GM21723 (cell line): ENCODE results near the gene CASK.
"Not testable (repeated sequence)": the region's sequence is repeated elsewhere in the genome, so short reads cannot be mapped to it uniquely, and the experiment has no call there.

Source experiments
- ATAC-seq: cut with Tn5 transposase; IDR thresholded peaks from one replicate; pipeline ENCODE4 v1.9.1; 2021; ENCODE audit warnings: mild to moderate bottlenecking, moderate library complexity; ENCODE audit not compliant: unreplicated experiment

Gene CASK

DNA sequence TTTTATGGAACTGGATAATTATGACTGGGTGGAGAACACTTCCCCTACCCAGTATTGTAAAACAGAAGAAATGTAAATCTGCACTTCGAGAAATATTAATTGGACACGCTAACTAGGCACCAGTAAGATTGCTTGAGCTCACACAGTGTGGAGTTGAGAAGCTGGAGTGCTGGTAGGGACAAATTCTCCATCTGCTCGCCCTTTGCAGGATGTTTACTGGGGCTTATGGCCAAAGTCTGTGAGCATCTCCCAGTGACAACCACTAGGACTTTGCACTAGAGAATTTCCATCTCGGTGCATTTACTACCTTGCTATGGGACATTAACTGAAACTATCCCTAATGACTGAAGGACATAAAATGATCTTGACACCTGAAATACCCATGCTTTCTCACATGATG is 268.3 kb downstream of the CASK start:
- no peak for ATAC-seq

DNA sequence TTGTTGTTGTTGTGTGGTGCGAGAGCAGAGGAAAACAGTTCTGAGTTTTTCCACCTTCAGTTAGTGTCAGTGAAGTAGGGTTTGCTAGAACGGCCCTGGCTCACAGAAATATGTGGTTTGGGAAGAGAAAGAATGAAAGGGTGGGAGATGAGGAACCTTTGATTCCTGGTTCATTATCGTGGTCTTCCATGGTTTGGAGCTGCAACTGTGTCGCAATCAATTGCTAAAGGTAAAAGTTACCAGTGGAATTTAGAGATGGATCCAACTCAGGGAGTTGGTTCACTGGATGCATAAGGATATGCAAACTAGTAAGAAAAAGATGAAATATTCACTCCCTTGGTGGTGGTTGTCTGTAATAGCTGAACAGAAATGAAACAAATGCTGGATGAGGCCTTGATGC is 270.2 kb downstream of the CASK start:
- ATAC-seq: no peak

DNA sequence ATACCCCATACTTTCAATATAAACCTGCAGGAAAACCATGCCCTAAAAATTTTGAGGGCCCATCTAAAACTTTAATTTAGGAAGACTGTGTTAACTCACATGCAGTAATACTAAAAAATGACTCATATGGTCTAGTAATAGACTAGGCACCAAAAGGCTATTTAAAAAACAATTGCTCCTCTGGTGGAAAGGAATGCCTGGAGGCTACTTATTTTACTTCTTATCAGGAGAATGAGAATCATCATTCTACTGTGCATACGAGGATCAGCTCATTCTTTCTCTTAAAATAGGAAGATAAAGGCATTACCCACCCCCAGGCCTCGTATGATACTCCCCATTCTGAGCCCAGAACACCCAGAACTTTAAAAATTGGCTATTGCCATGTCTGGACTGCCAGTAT is 277.2 kb downstream of the CASK start:
- not testable (repeated sequence) for ATAC-seq

DNA sequence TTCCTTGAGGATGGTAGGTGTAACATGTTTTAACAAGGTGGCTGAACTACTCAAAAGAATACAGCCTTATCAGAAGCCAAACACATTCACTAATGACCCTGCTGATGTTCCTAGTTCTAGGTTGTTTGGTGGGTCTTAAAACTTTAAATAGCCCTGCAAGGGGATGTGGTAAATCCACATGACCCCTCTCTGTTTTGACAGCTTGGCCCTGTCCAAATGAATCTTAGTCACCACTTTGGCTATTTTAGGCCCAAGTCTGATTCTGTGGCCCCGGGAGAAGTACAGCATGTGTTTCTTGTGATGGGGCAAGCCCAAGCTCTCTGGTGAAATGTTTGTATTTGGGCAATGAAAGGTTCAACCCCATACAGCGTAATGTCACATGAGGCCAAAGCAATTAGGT is 289.1 kb downstream of the CASK start:
- ATAC-seq: no peak

DNA sequence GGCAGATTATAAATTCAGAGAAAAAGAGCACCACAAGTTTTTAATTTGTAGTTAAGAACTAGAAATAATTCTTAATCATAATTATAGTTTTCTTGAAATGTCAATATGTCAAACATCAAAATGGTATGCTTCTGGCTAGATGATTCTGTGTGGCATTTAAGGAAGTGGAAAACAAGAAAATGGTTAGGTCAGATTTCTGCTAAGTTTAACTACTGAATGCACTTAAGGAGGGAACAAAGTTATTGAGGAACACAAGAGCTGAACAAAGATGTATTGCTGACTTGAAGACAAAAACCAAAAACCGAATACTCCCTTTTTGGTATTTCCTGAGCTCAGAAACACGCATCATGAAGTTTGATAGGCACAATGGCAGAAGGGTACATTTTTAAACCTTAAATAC is 293.3 kb downstream of the CASK start:
- ATAC-seq: no peak

DNA sequence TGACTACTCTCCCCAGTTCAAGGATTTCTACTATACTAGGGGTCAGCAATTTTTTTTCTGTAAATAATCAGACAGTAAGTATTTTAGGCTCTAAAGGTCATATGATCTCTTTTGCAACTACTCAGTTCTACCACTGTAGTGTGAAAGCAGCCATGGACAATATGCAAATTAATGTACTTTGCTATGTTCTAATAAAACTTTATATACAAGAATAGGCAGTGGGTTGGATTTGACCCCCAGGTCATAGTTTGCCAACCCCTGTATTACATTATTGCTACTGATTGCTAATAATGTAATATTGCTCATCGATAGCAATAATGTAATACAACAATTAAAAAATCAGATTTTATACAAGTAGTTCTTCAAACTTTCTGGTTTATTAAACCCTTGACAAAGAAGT is 293.8 kb downstream of the CASK start:
- no peak for ATAC-seq

DNA sequence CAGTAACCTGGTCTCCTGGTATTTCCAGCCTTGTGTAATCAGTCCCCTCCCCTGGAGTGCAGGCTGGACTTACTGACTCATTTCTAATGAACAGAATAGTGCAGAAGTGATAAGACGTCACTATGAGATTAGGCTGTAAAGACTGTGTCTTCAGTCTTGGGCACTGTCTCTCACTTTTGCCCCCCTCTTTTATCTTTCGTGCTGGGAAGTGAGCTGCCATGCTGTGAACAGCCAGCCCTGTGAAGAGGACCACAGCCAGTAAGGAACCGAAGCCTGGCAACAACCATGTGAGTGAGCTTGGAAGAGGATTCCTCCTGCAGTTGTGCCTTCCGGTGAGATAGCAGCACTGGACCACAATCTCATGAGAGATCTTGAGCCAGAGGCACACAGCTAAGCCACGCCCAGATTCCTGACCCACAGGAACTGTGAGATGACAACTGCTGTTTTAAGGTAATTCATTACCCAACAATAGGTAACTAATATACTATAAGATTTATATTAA is 302.1 kb downstream of the CASK start:
- no peak for ATAC-seq

DNA sequence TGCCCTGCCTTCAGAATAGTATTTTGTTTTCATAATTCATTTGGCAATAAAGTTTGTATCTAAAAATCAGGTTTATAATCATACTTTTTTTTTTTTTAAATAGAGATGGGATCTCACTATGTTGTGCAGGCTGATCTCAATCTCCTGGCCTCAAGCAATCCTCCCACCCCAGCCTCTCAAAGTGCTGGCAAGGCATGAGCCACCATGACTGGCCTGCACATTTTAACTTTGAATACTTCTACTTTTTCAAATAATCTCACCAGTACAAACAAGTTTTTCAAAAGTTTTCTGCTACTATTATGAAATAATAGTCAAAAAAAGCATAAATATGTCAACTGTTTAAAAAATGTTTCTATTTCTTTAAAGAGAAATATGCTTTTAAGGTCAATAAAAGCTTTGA is 304.1 kb downstream of the CASK start:
- ATAC-seq: no peak

DNA sequence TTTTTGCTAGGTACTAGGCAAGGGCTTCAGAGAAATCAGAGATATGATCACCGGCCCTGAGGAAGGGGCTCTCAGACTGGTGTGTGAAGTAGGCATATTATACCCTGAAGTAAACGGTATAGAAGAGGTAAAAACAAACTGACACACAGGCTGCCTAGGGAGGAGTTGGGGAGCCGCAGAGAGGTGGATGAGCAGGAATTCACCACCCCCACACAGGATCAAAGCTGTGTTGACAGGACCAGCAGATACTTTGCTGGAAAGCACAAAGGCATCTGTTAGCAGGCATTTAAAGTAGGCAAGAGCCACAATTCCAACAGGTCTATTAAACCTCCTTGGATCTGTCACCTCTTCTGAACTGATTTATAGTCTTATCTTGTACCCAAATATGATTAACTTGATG is 306.4 kb downstream of the CASK start:
- ATAC-seq: no peak

DNA sequence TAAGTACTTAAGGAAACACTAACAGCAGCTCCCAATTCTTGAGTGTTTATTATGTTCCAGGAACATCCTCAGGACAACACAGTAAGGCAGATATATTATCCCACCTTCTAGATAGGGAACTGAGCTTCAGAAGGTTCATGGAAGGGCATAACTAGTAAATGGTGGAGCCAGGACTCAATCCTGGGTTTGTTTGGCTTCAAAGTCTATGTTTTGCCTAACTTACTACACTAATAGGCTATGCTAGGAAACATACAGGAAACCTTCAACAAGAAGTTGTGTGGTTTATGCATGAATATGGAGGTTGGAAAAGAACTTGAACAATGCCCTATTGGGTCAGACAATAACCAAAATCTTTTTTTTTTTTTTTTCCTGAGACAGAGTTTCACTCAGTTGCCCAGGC is 307.1 kb downstream of the CASK start:
- ATAC-seq: no peak

DNA sequence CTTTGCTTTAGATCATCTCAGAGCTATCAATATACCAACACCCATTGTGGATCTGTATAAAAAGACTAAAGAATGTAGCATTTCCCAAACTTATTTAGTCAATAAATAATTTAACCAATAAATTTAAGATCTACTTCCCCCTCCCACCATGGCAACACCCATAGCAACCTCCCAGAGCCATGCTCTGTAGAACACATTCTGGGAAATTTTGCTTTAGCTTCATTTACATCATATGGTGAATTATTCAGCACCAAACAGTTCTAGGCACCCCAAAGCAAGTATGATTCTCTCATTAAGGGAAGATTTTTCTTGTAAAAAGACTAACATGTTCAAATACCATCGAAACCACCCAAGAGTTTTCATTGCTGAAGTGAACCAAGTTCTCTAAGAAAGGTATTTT is 315.1 kb downstream of the CASK start:
- ATAC-seq: no peak

DNA sequence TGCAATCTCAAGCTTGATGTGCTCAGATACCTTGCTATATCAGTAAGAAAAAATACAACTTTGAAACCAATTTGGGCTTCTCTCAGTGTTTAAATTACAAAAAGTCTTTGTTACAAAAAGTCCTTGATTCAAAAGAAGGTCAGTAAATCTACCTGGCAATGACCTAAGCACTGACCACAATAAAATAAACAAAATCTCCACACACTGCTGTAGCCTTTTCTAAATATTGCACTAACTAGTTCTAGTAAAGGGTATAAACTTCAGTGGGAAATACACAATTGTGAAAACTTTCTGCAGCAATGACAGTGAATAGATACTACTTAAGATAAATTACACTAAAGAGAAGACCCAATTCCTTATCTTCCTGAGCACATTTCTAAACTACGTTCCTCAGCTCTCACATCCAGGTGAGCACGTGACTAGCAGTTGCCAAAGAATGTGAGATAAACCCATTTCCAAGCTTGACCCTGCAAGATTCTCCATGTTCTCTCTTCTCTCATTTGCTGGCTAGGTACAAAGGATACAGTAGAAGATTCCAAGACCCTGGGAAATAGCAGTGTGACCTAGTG is 316.0 kb downstream of the CASK start:
- no peak for ATAC-seq

DNA sequence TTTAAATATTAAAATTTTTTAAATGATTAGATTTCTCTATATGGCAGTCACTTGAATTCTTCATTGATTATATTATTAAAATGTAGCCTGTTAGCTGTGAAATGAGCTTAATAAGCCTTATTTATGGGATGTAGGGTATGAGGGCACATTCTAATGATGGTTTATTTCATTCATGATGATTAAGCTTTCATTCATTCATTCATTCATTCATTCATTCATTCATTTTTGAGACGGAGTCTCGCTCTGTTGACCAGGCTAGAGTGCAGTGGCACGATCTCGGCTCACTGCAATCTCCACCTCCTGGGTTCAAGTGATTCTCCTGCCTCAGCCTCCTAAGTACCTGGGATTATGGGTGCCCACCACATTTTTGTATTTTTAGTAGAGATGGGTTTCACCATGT is 317.3 kb downstream of the CASK start:
- not testable (repeated sequence) for ATAC-seq

DNA sequence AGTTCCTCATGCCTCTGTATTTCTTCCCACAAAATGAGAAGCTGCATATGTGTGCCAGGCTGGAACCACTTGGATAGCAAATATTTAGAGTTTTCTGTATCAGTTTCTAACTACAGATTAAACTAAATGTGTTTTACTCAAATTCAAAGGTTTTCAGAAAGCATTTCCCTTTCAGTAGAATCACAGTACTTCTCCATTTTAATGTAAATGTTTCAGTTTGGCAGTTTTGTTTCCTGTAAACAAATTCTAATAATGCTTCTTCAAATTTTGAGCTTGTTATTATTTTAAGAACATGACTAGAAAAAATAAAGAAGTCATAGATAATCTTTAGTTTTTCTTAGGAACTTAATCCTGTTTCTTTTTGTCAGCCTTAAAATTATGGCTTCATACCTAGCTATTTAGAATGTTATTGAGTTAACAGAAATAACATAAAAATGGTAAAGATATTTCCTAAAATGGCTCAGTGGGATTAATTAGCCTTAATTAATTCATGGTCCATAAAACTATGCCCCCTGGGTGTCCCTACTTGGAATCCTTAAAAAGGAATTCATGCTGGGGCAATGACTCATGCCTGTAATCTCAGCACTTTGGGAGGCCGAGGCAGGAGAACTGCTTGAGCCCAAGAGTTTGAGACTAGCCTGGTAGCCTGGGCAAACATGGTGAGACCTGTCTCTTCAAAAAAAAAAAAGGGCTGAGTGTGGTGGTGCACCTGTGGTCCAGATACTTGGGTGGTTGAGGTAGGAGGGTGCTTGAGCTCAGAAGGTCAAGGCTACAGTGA is 318.4 kb downstream of the CASK start:
- ATAC-seq: no peak

DNA sequence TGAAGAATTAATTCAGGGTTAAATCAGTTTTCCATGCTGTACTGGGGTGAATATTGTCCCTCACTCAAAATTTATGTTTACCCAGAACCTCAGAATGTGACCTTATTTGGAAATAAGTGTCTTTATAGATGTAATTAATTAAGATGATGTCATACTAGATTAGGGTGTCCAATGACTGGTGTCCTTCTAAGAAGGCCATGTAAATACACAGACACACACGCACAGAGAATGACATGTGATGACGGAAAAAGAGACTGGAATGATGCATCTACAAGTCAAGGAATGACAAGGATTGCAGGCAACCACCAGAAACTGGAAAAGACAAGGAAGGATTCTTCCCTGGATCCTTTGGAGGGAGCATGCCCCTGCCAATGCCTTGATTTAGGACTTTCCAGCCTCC is 319.2 kb downstream of the CASK start:
- no peak for ATAC-seq

DNA sequence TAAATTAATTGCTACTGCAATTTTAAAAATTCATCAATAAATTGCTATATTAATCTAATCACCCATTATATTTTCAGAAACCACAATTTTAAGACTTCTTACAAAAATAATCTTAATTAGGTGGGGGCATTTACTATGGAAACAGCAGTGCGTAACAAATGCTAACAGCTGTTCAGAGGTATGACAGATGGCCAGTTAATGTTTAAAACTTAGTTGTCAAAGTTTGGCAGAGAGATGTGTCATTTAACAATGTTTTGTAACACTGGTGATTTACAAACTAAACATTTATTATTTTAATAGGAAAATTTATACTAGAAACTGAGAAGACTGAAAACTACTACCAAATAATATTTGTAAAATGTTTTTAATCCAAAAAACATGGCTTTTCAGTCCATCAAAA is 319.8 kb downstream of the CASK start:
- ATAC-seq: no peak

DNA sequence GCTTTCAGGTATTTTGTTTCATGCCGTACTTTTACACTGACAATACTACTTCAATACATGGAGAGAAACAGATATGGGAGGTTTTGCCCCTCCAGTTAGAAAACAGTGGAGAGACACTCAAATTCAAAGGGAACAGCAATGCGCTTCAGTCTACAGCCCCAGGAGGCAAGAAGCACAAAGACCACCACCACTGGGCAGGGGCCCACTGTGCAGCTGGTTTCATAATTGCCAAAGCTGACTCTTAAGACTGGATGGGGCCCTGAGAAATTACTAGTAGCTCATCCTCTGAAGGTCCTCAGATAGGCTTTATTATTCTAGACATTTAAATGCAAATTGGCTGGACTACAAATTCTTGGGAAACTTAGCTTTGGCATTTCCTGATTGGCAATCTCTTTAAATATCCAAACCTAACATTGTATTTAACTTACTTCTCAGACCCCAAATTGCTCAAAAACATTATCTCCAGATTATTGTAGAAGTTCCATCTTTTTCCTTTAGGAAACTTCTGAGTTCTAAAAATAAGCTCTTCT is 320.5 kb downstream of the CASK start:
- no peak for ATAC-seq

DNA sequence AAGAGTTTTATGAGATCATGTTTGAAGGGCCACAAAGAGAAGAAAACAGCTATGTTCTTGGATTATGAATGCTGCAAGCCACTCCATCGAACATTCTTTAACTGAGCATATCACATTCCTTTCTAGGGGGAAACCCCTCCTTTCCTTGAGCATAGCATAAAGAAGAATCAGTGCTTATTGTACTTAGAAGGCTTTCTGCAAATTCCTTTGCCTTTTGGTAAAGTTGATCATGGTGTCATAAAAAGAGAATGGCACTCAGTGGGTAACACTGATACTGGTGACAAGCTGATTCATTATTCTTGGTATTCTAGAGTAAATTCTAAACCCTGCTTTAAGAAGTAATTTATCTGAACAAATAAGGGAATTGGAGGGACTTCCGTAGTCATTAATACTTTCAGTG is 323.1 kb downstream of the CASK start:
- ATAC-seq: no peak

DNA sequence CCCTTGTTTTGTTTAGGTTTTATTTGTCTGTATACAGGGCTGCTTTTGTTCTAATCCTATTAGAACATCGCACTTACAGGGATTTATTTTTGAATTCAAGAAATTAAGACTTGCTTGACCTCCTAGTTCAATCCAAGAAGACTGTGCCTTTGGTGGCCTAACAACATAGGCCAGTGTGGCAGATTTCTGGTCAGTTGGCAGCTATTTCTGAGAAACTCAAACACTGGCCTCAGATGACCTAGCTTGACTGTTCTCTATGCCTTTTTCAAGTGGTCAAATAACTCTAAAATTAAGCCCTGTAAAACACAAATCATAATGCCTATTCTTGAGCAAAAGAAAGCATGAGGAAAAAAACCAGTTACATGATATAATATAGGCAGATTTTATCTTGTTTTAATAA is 323.8 kb downstream of the CASK start:
- ATAC-seq: no peak

DNA sequence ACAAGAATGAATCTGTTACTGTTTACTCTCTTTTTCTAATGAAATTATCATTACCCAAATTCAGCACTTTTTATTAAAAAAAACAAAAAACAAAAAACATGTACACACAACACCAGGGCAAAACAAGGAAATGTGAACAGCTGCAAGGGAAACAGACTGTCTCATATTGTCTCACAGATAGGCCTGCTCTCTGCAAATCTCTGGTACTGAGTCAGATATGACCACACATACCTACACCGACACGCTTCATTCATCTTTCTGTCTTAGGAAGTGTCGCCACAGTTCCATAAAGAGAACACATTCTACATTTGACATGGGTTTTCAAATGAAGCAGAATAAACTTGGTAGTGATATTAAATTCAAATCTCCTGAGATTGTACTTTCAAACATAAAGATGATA is 326.8 kb downstream of the CASK start:
- peak; percentile 98 for ATAC-seq

DNA sequence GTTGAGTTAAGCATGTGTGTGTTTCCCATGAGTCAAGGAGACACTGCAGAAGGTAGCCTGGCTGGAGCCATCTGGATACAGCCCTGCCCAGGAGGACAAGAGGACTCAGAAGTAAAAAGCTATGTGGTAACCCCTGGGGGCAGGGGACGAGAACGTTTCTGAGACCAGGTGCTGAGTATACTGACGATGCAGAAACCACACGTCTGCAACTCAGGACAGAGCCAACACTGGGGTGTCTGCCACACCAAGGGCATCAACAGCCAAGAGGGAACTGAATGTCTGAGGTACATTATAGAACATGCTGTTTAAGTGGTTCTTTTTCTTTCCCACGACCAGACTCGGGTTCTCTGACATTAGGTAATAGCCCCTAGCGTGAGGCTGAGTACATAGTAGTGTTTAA is 328.7 kb downstream of the CASK start:
- ATAC-seq: no peak

DNA sequence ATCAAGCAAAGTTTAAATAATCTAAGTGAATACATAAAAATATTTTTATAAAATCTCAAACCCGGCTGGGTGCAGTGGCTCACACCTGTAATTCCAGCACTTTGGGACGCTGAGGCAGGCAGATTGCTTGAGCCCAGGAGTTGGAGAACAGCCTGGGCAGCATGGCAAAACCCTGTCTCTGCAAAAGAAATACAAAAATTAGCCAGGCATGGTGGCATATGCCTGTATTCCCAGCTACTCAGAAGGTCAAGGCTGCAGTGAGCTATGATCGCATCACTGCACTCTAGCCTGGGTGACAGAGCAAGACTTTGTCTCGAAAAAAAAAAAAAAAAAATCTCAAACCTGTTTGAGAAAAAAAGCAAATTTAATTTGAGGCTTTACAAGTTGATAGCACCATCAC is 331.4 kb downstream of the CASK start:
- ATAC-seq: no peak

DNA sequence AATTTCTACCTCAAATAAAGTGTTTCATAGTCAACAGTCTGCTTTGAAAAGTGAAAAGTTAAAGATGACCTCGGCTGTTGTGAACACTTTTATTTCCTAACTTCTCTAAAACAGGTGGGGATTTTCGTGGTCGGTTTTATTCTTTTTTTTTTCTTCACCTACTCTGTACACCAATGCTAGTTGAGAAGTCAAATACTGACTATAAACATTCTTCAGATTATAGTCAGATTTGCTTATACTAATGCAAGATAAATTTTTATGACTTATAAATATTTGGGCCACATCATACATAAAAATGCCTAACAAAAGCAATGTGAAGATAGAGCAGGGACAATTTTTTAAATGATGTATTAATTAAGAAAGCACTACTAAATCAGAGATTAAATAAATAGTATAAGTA is 332.7 kb downstream of the CASK start:
- no peak for ATAC-seq
